ENCODE data around the gene DTNB. TPM values are rescaled to one million over a fixed set of nuclear protein-coding genes. Genes with fewer than 3 reads are reported as not detected.
A peak's percentile ranks its signal among the peaks of the same experiment; 100 is the strongest.

Gene DTNB
- total and polyA plus RNA-seq, 2 donors (not counting 1 experiment from before 2014, with no cell fraction given): 25.7 to 37.3 TPM

DNA sequence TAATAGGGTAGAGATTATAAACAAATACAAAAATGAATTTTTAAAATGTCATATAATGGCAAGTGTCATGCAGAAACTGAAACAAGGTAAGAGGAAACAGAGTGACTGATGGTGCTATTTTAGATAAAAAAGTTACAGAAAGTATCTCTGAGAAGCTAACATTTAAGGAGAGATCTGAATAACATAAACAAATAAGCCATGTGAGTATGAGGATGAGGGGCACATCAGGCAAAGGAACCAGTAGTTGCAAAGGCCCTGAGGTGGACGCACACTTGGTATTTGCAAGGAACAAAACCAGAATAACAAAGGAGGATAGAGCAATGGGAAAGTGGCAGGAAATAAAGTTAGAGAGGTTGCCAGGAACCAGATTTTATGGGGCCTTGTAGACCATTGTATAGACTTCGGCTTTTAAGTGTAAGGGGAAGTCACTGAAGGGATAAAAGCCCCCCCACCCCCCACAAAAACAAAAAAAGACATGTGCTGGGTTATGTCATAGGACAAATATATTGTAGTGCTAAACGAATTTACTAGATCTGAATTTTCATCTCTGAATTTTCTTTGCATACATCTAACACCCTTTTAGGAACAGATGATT lies 159.2 kb downstream of the DTNB start:
- no peaks in the 10 kb centered on the region for H4K20me1 ChIP-seq (ENCODE audit: control insufficient read depth, insufficient read depth, low read length, poor library complexity, severe bottlenecking)
- TF ChIP-seq, protein P1, sequence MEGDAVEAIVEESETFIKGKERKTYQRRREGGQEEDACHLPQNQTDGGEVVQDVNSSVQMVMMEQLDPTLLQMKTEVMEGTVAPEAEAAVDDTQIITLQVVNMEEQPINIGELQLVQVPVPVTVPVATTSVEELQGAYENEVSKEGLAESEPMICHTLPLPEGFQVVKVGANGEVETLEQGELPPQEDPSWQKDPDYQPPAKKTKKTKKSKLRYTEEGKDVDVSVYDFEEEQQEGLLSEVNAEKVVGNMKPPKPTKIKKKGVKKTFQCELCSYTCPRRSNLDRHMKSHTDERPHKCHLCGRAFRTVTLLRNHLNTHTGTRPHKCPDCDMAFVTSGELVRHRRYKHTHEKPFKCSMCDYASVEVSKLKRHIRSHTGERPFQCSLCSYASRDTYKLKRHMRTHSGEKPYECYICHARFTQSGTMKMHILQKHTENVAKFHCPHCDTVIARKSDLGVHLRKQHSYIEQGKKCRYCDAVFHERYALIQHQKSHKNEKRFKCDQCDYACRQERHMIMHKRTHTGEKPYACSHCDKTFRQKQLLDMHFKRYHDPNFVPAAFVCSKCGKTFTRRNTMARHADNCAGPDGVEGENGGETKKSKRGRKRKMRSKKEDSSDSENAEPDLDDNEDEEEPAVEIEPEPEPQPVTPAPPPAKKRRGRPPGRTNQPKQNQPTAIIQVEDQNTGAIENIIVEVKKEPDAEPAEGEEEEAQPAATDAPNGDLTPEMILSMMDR (IDR thresholded peaks at IDR 0.05): no peak
- TF ChIP-seq EZH2 (IDR thresholded peaks at IDR 0.05; ENCODE audit: borderline replicate concordance, insufficient read depth, low read depth, low read length, poor library complexity, severe bottlenecking): no peak
- H3K27ac Mint-ChIP-seq: peak overlapping the region; percentile 69
- no peaks in the 10 kb centered on the region for H3K36me3 ChIP-seq (replicated peaks in 1 of 2; ENCODE audit: control extremely low read depth in 1 of 2, control insufficient read depth in 1 of 2, extremely low read depth in 1 of 2, insufficient read depth in 2 of 2, low read length in 1 of 2)
- intact Hi-C loops (cut with micrococcal nuclease): no loop called here
- H3K4me3 Mint-ChIP-seq: no peak overlapping the region
- H3K79me2 ChIP-seq (ENCODE audit: control insufficient read depth, insufficient read depth, low read length): no peaks in the 10 kb centered on the region
- no peaks in the 10 kb centered on the region for H3K27me3 Mint-ChIP-seq
- H3K4me3 ChIP-seq (ENCODE audit: control extremely low read depth in 1 of 5, extremely low read depth in 1 of 5, insufficient read depth in 1 of 5, low read depth in 2 of 5, low read length in 4 of 5): no peak overlapping the region
- ATAC-seq (ENCODE audit: low read depth) (no peak), DNase-seq (peak; percentile 14)
- H3K4me2 ChIP-seq (replicated peaks; ENCODE audit: low read depth, low read length, poor library complexity, severe bottlenecking): peak overlapping the region; percentile 58
- ChIA-PET POLR2A (interaction anchor here (0.6 to 0.7 kb wide), 2 partner anchors 11 to 261 kb away, joined by 5 to 8 read pairs; no protein-coding TSS in a partner anchor), CTCF (no interaction called here)
- peaks cover 33% of the 10 kb centered on the region for H3K4me1 Mint-ChIP-seq
- peak overlapping the region; percentile 25 for H3K9ac ChIP-seq (ENCODE audit: low read length)
- no peaks in the 10 kb centered on the region for H3K9me3 ChIP-seq (ENCODE audit: control extremely low read depth in 1 of 3, control insufficient read depth in 2 of 3, insufficient read depth in 1 of 3, low read length in 2 of 3)
- 56% methylated on average over 1 of the region's 3 CpGs for WGBS (ENCODE audit: insufficient coverage)
- peak overlapping the region; percentile 25 for H2AFZ ChIP-seq (ENCODE audit: insufficient read depth, low read depth, low read length, poor library complexity, severe bottlenecking)
- peak overlapping the region; percentile 8 to 53 for H3K27ac ChIP-seq (ENCODE audit: low read length in 2 of 2)
- H3K27me3 ChIP-seq (replicated peaks in 1 of 4; ENCODE audit: control extremely low read depth in 1 of 4, control insufficient read depth in 3 of 4, insufficient read depth in 4 of 4, low read length in 3 of 4): no peaks in the 10 kb centered on the region
- H3K4me1 ChIP-seq (ENCODE audit: control insufficient read depth in 2 of 2, insufficient read depth in 2 of 2, low read length in 2 of 2): peaks cover 17 to 19% of the 10 kb centered on the region in 2 donors
- H3K9me3 Mint-ChIP-seq (ENCODE audit: insufficient read depth): no peaks in the 10 kb centered on the region

DNA sequence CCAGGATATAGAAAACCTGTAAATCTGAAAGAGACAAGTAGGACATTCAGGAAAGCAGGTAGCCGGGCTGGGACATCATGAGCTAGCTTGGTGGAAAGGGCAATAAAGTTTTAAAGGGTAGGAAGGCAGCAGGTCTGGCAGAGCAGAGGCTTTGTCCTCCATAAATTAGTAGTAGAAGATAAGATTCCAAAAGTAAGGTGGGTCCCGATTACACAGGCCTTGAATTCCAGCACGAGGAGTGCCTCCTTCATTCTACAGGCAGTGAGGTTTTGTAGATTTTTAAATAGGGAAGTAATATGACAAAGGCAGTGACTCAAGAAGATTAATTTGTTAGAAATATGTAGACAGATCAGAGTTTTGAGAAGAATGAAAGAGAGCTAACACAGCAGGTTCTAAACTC lies 160.7 kb downstream of the DTNB start:
- no peak overlapping the region for H3K4me3 Mint-ChIP-seq
- peaks cover 27% of the 10 kb centered on the region for H3K4me1 Mint-ChIP-seq
- no peak overlapping the region for H3K9ac ChIP-seq (ENCODE audit: low read length)
- WGBS (ENCODE audit: insufficient coverage): 59% methylated on average over 3 of the region's 3 CpGs
- intact Hi-C loops (cut with micrococcal nuclease): no loop called here
- ChIA-PET POLR2A (no interaction called here), CTCF (interaction anchor here (0.6 to 1.1 kb wide), 3 partner anchors 11 to 150 kb away, joined by 3 to 5 read pairs (median 4); no protein-coding TSS in a partner anchor)
- no peak overlapping the region for H3K4me3 ChIP-seq (ENCODE audit: control extremely low read depth in 1 of 5, extremely low read depth in 1 of 5, insufficient read depth in 1 of 5, low read depth in 2 of 5, low read length in 4 of 5)
- TF ChIP-seq EZH2 (IDR thresholded peaks at IDR 0.05; ENCODE audit: borderline replicate concordance, insufficient read depth, low read depth, low read length, poor library complexity, severe bottlenecking): no peak
- TF ChIP-seq, protein P1 (IDR thresholded peaks at IDR 0.05): no peak
- no peak overlapping the region for H2AFZ ChIP-seq (ENCODE audit: insufficient read depth, low read depth, low read length, poor library complexity, severe bottlenecking)
- H3K79me2 ChIP-seq (ENCODE audit: control insufficient read depth, insufficient read depth, low read length): no peaks in the 10 kb centered on the region
- no peaks in the 10 kb centered on the region for H3K27me3 Mint-ChIP-seq
- H3K27ac Mint-ChIP-seq: no peak overlapping the region
- H3K4me1 ChIP-seq (ENCODE audit: control insufficient read depth in 2 of 2, insufficient read depth in 2 of 2, low read length in 2 of 2): peaks cover 17 to 19% of the 10 kb centered on the region in 2 donors
- no peaks in the 10 kb centered on the region for H3K27me3 ChIP-seq (replicated peaks in 1 of 4; ENCODE audit: control extremely low read depth in 1 of 4, control insufficient read depth in 3 of 4, insufficient read depth in 4 of 4, low read length in 3 of 4)
- H3K36me3 ChIP-seq (replicated peaks in 1 of 2; ENCODE audit: control extremely low read depth in 1 of 2, control insufficient read depth in 1 of 2, extremely low read depth in 1 of 2, insufficient read depth in 2 of 2, low read length in 1 of 2): no peaks in the 10 kb centered on the region
- ATAC-seq (ENCODE audit: low read depth) (no peak), DNase-seq (no peak)
- H3K4me2 ChIP-seq (replicated peaks; ENCODE audit: low read depth, low read length, poor library complexity, severe bottlenecking): no peak overlapping the region
- no peaks in the 10 kb centered on the region for H3K9me3 Mint-ChIP-seq (ENCODE audit: insufficient read depth)
- H3K27ac ChIP-seq (ENCODE audit: low read length in 2 of 2): no peak overlapping the region
- no peaks in the 10 kb centered on the region for H3K9me3 ChIP-seq (ENCODE audit: control extremely low read depth in 1 of 3, control insufficient read depth in 2 of 3, insufficient read depth in 1 of 3, low read length in 2 of 3)
- H4K20me1 ChIP-seq (ENCODE audit: control insufficient read depth, insufficient read depth, low read length, poor library complexity, severe bottlenecking): no peaks in the 10 kb centered on the region

All from B cell (primary cell).